Naive thymus-derived CD4-positive, alpha-beta T cell (primary cell): Measurements from ENCODE around the gene FASTKD2. TPM values are rescaled to one million over a fixed set of nuclear protein-coding genes. Genes with fewer than 3 reads are reported as not detected.
"Not testable (repeated sequence)": the region's sequence is repeated elsewhere in the genome, so short reads cannot be mapped to it uniquely, and the experiment has no call there.

ENCODE experiments used
- ATAC-seq: fragments of 150-1000 bp; cut with Tn5 transposase; 2 replicates; pipeline ENCODE4 v1.10.0; 2021; ENCODE audit warnings: mild to moderate bottlenecking, moderate library complexity
- CTCF ChIA-PET: fragments of 350-600 bp; sonication (Branson Sonifier 250); formaldehyde crosslinking; loops from one replicate; lab custom pipeline; 2021; ENCODE audit warnings: antibody characterized with exemption; lab: Charles Lee
- POLR2A ChIA-PET: fragments of 350-600 bp; sonication (Branson Sonifier 250); formaldehyde crosslinking; loops from one replicate; lab custom pipeline; 2021; ENCODE audit warnings: antibody characterized with exemption, inconsistent platforms; lab: Charles Lee
- DNase-seq, 9 donors: peaks; one replicate each; pipeline versions ENCODE4 v3.0.0 to v3.0.0-alpha.2; 2020 to 2022; ENCODE audit warnings: mixed read lengths in 1 of 9
- H3K27ac ChIP-seq: one replicate; pipeline ENCODE4 v1.7.0; 2013; ENCODE audit warnings: mild to moderate bottlenecking, low read depth, low read length, moderate library complexity
- H3K27me3 ChIP-seq, 2 donors: one replicate each; pipeline ENCODE4 v1.7.0; 2013; ENCODE audit warnings: low read length in 2 of 2, mild to moderate bottlenecking in 2 of 2, moderate library complexity in 2 of 2; ENCODE audit not compliant: control insufficient read depth in 2 of 2, insufficient read depth in 2 of 2
- H3K36me3 ChIP-seq, 3 experiments: 1 replicate in 2 of 3; 2 replicates in 1 of 3; pipeline ENCODE4 v1.7.0; 2013; ENCODE audit warnings: low read length in 3 of 3, mild to moderate bottlenecking in 3 of 3, moderate library complexity in 1 of 3; ENCODE audit not compliant: insufficient read depth in 3 of 3, control insufficient read depth in 2 of 3
- H3K4me1 ChIP-seq, 2 donors: one replicate each; pipeline ENCODE4 v1.7.0; 2013; ENCODE audit warnings: low read length in 2 of 2, mild to moderate bottlenecking in 2 of 2, moderate library complexity in 1 of 2; ENCODE audit not compliant: control insufficient read depth in 2 of 2, insufficient read depth in 2 of 2
- H3K4me3 ChIP-seq: 2 replicates; pipeline ENCODE4 v1.7.0; 2013; ENCODE audit warnings: mild to moderate bottlenecking, low read length
- H3K9me3 ChIP-seq, 3 experiments: 1 replicate in 2 of 3; 2 replicates in 1 of 3; pipeline ENCODE4 v1.7.0; 2013; ENCODE audit warnings: low read length in 3 of 3; ENCODE audit not compliant: control insufficient read depth in 2 of 3
- H3K27ac Mint-ChIP-seq, 9 donors: one replicate each; pipeline ENCODE4 v1.8.0; 2020 to 2022; ENCODE audit warnings: mixed read lengths in 9 of 9, mild to moderate bottlenecking in 8 of 9, moderate library complexity in 5 of 9, inconsistent platforms in 2 of 9
- H3K27me3 Mint-ChIP-seq, 5 donors: one replicate each; pipeline ENCODE4 v1.8.0; 2021 to 2022; ENCODE audit warnings: mixed read lengths in 5 of 5, mild to moderate bottlenecking in 1 of 5
- H3K36me3 Mint-ChIP-seq, 5 donors: one replicate each; pipeline ENCODE4 v1.8.0; 2020 to 2022; ENCODE audit warnings: mixed read lengths in 5 of 5, mild to moderate bottlenecking in 3 of 5, inconsistent platforms in 1 of 5
- H3K4me1 Mint-ChIP-seq, 7 donors: one replicate each; pipeline ENCODE4 v1.8.0; 2020 to 2022; ENCODE audit warnings: mixed read lengths in 7 of 7, mild to moderate bottlenecking in 3 of 7, inconsistent platforms in 1 of 7
- H3K4me3 Mint-ChIP-seq, 10 donors: one replicate each; pipeline ENCODE4 v1.8.0; 2020 to 2022; ENCODE audit warnings: mild to moderate bottlenecking in 10 of 10, mixed read lengths in 10 of 10, moderate library complexity in 6 of 10, inconsistent platforms in 2 of 10
- H3K9me3 Mint-ChIP-seq, 11 donors: one replicate each; pipeline ENCODE4 v1.8.0; 2020 to 2022; ENCODE audit warnings: mixed read lengths in 11 of 11, mild to moderate bottlenecking in 4 of 11, inconsistent platforms in 1 of 11, moderate library complexity in 1 of 11
- intact Hi-C, 2 donors: fragments of 100-400 bp; cut with micrococcal nuclease; formaldehyde crosslinking; loops; one replicate each; pipeline ENCODE4 v1.15.1; 2023
- polyA plus RNA-seq, 2 donors: library from polyadenylated mRNA; unstranded; fragments of 300-500 nt; fragmentation: Illumina TruSeq; gene quantifications; one replicate each; pipeline ENCODE4 v1.2.3, GENCODE V29; 2021
- total RNA-seq, 6 experiments: library from RNA in 5 of 6; stranded (reverse) in 5 of 6; gene quantifications; 1 replicate in 5 of 6; 2 replicates in 1 of 6; pipeline ENCODE4 v1.2.3 and lab custom pipeline; 2021 to 2026

Gene FASTKD2
- total and polyA plus RNA-seq, 7 experiments from 2014 or later, result 16.5 to 31.9 (median 25.4) TPM

- POLR2A ChIA-PET, result no interaction called here
- Histone ChIP-seq H3K27ac (no peak overlapping the region), H3K4me1 (no peaks in the 10 kb centered on the region), H3K4me3 (no peak overlapping the region), H3K27me3 (no peaks in the 10 kb centered on the region), H3K9me3 (no peaks in the 10 kb centered on the region), H3K36me3 (no peaks in the 10 kb centered on the region)
- DNase-seq (no peak), ATAC-seq (no peak)
- peaks cover 0 to 3% (median 3%) of the 10 kb centered on the region in 5 donors for H3K36me3 Mint-ChIP-seq
- H3K4me1 Mint-ChIP-seq, result peaks cover 0 to 8% (median 4%) of the 10 kb centered on the region in 7 donors
- CTCF ChIA-PET, result interaction anchor here (0.6 kb wide), 2 partner anchors 13 to 36 kb away, joined by 4 read pairs; no protein-coding TSS in a partner anchor
- peaks cover 0 to 2% (median 0%) of the 10 kb centered on the region in 11 donors for H3K9me3 Mint-ChIP-seq
- no peak overlapping the region for H3K27ac Mint-ChIP-seq
- H3K27me3 Mint-ChIP-seq, result no peaks in the 10 kb centered on the region
- intact Hi-C loops, result loop anchor here (10.0 kb wide), 2 partner anchors 939 to 1239 kb away; no protein-coding TSS in a partner anchor
- H3K4me3 Mint-ChIP-seq, result no peak overlapping the region
Observed at GRCh38 chr2:206805887-206806607, 40.6 kb downstream of the FASTKD2 start.

- H3K4me3 Mint-ChIP-seq, H3K27me3 Mint-ChIP-seq, H3K4me1 ChIP-seq, H3K36me3 ChIP-seq, CTCF ChIA-PET, H3K27ac ChIP-seq, H3K27ac Mint-ChIP-seq, H3K27me3 ChIP-seq, DNase-seq, H3K4me3 ChIP-seq, H3K9me3 Mint-ChIP-seq, H3K36me3 Mint-ChIP-seq, H3K9me3 ChIP-seq, ATAC-seq, H3K4me1 Mint-ChIP-seq: not testable (repeated sequence)
- intact Hi-C loops, result loop anchor here (10.0 kb wide), 2 partner anchors 937 to 1237 kb away; no protein-coding TSS in a partner anchor
- POLR2A ChIA-PET, result interaction anchor here (0.6 kb wide), 1 partner anchor 711 kb away, joined by 6 read pairs; no protein-coding TSS in a partner anchor
Observed at GRCh38 chr2:206807624-206808023, 42.2 kb downstream of the FASTKD2 start.

- H3K27me3 Mint-ChIP-seq, H3K9me3 ChIP-seq, POLR2A ChIA-PET, H3K4me3 Mint-ChIP-seq, H3K4me3 ChIP-seq, intact Hi-C loops, H3K27ac ChIP-seq, DNase-seq, CTCF ChIA-PET, H3K36me3 ChIP-seq, H3K4me1 ChIP-seq, H3K4me1 Mint-ChIP-seq, H3K27me3 ChIP-seq, ATAC-seq, H3K9me3 Mint-ChIP-seq, H3K27ac Mint-ChIP-seq: not testable (repeated sequence)
- peaks cover 0 to 14% (median 9%) of the 10 kb centered on the region in 5 donors for H3K36me3 Mint-ChIP-seq
Observed at GRCh38 chr2:206812471-206812870, 47.1 kb downstream of the FASTKD2 start.

GRCh38 chr2:206814498-206814897, 49.1 kb downstream of the FASTKD2 start:
- peaks cover 0 to 2% (median 0%) of the 10 kb centered on the region in 11 donors for H3K9me3 Mint-ChIP-seq
- Histone ChIP-seq H3K9me3 (no peaks in the 10 kb centered on the region), H3K27ac (no peak overlapping the region), H3K36me3 (no peaks in the 10 kb centered on the region), H3K27me3 (no peaks in the 10 kb centered on the region), H3K4me1 (no peaks in the 10 kb centered on the region), H3K4me3 (no peak overlapping the region)
- DNase-seq, result no peak
- no peak overlapping the region for H3K27ac Mint-ChIP-seq
- CTCF ChIA-PET, result no interaction called here
- H3K4me3 Mint-ChIP-seq, result no peak overlapping the region
- H3K36me3 Mint-ChIP-seq, result peaks cover 0 to 14% (median 8%) of the 10 kb centered on the region in 5 donors
- POLR2A ChIA-PET, result interaction anchor here (0.5 kb wide), 1 partner anchor 635 kb away, joined by 3 read pairs; no protein-coding TSS in a partner anchor
- intact Hi-C loops, result no loop called here
- no peak for ATAC-seq
- no peaks in the 10 kb centered on the region for H3K4me1 Mint-ChIP-seq
- peaks cover 0 to 5% (median 0%) of the 10 kb centered on the region in 5 donors for H3K27me3 Mint-ChIP-seq

- ChIA-PET CTCF (no interaction called here), POLR2A (no interaction called here)
- ATAC-seq, result no peak
- H3K27ac ChIP-seq, result no peak overlapping the region
- no peaks in the 10 kb centered on the region for H3K27me3 Mint-ChIP-seq
- intact Hi-C loops, result no loop called here
- H3K9me3 Mint-ChIP-seq, result peaks cover 0 to 2% (median 0%) of the 10 kb centered on the region in 11 donors
- no peaks in the 10 kb centered on the region for H3K4me1 Mint-ChIP-seq
- H3K36me3 Mint-ChIP-seq, result peaks cover 0 to 10% (median 2%) of the 10 kb centered on the region in 5 donors
- H3K9me3 ChIP-seq, result no peaks in the 10 kb centered on the region
- H3K4me1 ChIP-seq, result no peaks in the 10 kb centered on the region
- no peak overlapping the region for H3K4me3 Mint-ChIP-seq
- no peaks in the 10 kb centered on the region for H3K36me3 ChIP-seq
- no peak for DNase-seq
- H3K27me3 ChIP-seq, result no peaks in the 10 kb centered on the region
- H3K4me3 ChIP-seq, result no peak overlapping the region
- no peak overlapping the region for H3K27ac Mint-ChIP-seq
Observed at GRCh38 chr2:206820807-206821206, 55.4 kb downstream of the FASTKD2 start.

GRCh38 chr2:206823178-206823577, 57.8 kb downstream of the FASTKD2 start:
- Mint-ChIP-seq H3K4me1 (peaks cover 0 to 3% (median 0%) of the 10 kb centered on the region in 7 donors), H3K9me3 (no peaks in the 10 kb centered on the region), H3K27ac (no peak overlapping the region), H3K4me3 (no peak overlapping the region), H3K27me3 (no peaks in the 10 kb centered on the region), H3K36me3 (peaks cover 0 to 8% (median under 1%) of the 10 kb centered on the region in 5 donors)
- H3K36me3 ChIP-seq, result no peaks in the 10 kb centered on the region
- H3K4me3 ChIP-seq, result no peak overlapping the region
- no peaks in the 10 kb centered on the region for H3K4me1 ChIP-seq
- no peak overlapping the region for H3K27ac ChIP-seq
- H3K27me3 ChIP-seq, result no peaks in the 10 kb centered on the region
- no peak for DNase-seq
- ATAC-seq, result no peak
- POLR2A ChIA-PET, result no interaction called here
- H3K9me3 ChIP-seq, result no peaks in the 10 kb centered on the region
- intact Hi-C loops, result no loop called here
- CTCF ChIA-PET, result interaction anchor here (1.7 kb wide), 1 partner anchor 22 kb away, joined by 5 read pairs; no protein-coding TSS in a partner anchor
